Keratinocyte (primary cell): Measurements from ENCODE around the gene ANKS1B. TPM values are rescaled to one million over a fixed set of nuclear protein-coding genes. Genes with fewer than 3 reads are reported as not detected.

Experiments
- DNase-seq: peaks from one replicate; pipeline ENCODE4 v3.0.0-alpha.2; 2011; ENCODE audit warnings: low read depth, missing footprints, low spot score
- FAIRE-seq: peaks from 2 replicates; lab custom pipeline; 2011; peaks lifted over from hg19 to GRCh38; lab: Jason Lieb, UNC
- H2AFZ ChIP-seq: 2 replicates; pipeline ENCODE4 v1.6.0; 2012; ENCODE audit warnings: low read length, control low read depth, inconsistent platforms; ENCODE audit not compliant: control insufficient read depth
- H3K27ac ChIP-seq: 2 replicates; pipeline ENCODE4 v1.5.1; 2011; ENCODE audit warnings: low read length; ENCODE audit not compliant: control insufficient read depth, insufficient read depth
- H3K27me3 ChIP-seq: 3 replicates; pipeline ENCODE4 v1.6.0; 2011; ENCODE audit warnings: low read length; ENCODE audit not compliant: control insufficient read depth, insufficient read depth; ENCODE audit errors: extremely low read depth
- H3K36me3 ChIP-seq, 2 experiments: 2 replicates in 1 of 2; 3 replicates in 1 of 2; pipeline ENCODE4 v1.5.1; 2011; ENCODE audit warnings: low read length in 2 of 2, mild to moderate bottlenecking in 1 of 2; ENCODE audit not compliant: control insufficient read depth in 2 of 2, insufficient read depth in 2 of 2; ENCODE audit errors: extremely low read depth in 1 of 2
- H3K4me1 ChIP-seq: 3 replicates; pipeline ENCODE4 v1.5.1; 2011; ENCODE audit warnings: low read length; ENCODE audit not compliant: control insufficient read depth, insufficient read depth; ENCODE audit errors: extremely low read depth
- H3K4me2 ChIP-seq: 3 replicates; pipeline ENCODE4 v1.6.0; 2011; ENCODE audit warnings: low read depth, low read length; ENCODE audit not compliant: control insufficient read depth, insufficient read depth; ENCODE audit errors: extremely low read depth
- H3K4me3 ChIP-seq, 3 experiments: fragments of 200-600 bp in 1 of 3; sonication (generic) in 1 of 3; 2 replicates in 2 of 3; 3 replicates in 1 of 3; pipeline ENCODE4 v1.5.1; 2011 to 2016; ENCODE audit warnings: low read length in 3 of 3, mild to moderate bottlenecking in 3 of 3, control low read depth in 2 of 3, inconsistent platforms in 1 of 3, low read depth in 1 of 3, mixed read lengths in 1 of 3, mixed run types in 1 of 3, moderate library complexity in 1 of 3; ENCODE audit not compliant: control insufficient read depth in 2 of 3, insufficient read depth in 2 of 3; ENCODE audit errors: extremely low read depth in 1 of 3
- H3K79me2 ChIP-seq: 2 replicates; pipeline ENCODE4 v1.6.0; 2012; ENCODE audit warnings: low read length; ENCODE audit not compliant: control insufficient read depth, insufficient read depth
- H3K9ac ChIP-seq: 3 replicates; pipeline ENCODE4 v1.6.0; 2011; ENCODE audit warnings: low read length; ENCODE audit not compliant: control insufficient read depth, insufficient read depth; ENCODE audit errors: extremely low read depth
- H3K9me1 ChIP-seq: 3 replicates; pipeline ENCODE4 v1.6.0; 2011; ENCODE audit warnings: low read length; ENCODE audit not compliant: control insufficient read depth, insufficient read depth; ENCODE audit errors: extremely low read depth
- H3K9me3 ChIP-seq: 2 replicates; pipeline ENCODE4 v1.5.1; 2012; ENCODE audit warnings: low read depth, low read length; ENCODE audit not compliant: control insufficient read depth
- H4K20me1 ChIP-seq: 3 replicates; pipeline ENCODE4 v1.6.0; 2011; ENCODE audit warnings: low read length; ENCODE audit not compliant: control insufficient read depth, insufficient read depth; ENCODE audit errors: extremely low read depth
- EZH2 ChIP-seq: IDR thresholded peaks from one replicate; pipeline ENCODE4 v1.6.1; 2012; ENCODE audit warnings: inconsistent platforms, mild to moderate bottlenecking, low read length, moderate library complexity
- dilution Hi-C: fragments of 300-500 bp; cut with MboI; formaldehyde crosslinking; loops from one replicate; pipeline ENCODE4 v1.7.0; 2020; ENCODE audit warnings: low sequenced_read_pairs; ENCODE audit not compliant: extremely low pct_ligation_motif_present
- polyA plus RNA-seq, 5 experiments: library from polyadenylated mRNA; depleted of rRNA in 3 of 5; stranded (reverse) in 3 of 5; stranded (forward) in 1 of 5; unstranded in 1 of 5; fragments of >200 nt; gene quantifications; 1 replicate in 1 of 5; 2 replicates in 3 of 5; 3 replicates in 1 of 5; pipeline versions ENCODE4 v1.2.1 to v1.2.3, GENCODE V29; 2011 to 2012; ENCODE audit warnings: missing spikeins in 2 of 5, low read depth in 1 of 5, low replicate concordance in 1 of 5
- TF ChIP-seq, protein P1 (sequence below), 3 experiments: IDR thresholded peaks in 1 of 3; conservative IDR thresholded peaks in 1 of 3; optimal IDR thresholded peaks in 1 of 3; 2 replicates in 2 of 3; 3 replicates in 1 of 3; pipeline versions ENCODE3 to v1.5.1; 2011; ENCODE audit warnings: low read length in 3 of 3, mild to moderate bottlenecking in 3 of 3, moderate library complexity in 2 of 3, control low read depth in 1 of 3, inconsistent platforms in 1 of 3; ENCODE audit not compliant: insufficient read depth in 2 of 3; ENCODE audit errors: extremely low read depth in 1 of 3

Gene ANKS1B
- polyA plus RNA-seq, 1 donor (not counting 4 experiments of a cell fraction or from before 2014, with no cell fraction given): not detected

DNA sequence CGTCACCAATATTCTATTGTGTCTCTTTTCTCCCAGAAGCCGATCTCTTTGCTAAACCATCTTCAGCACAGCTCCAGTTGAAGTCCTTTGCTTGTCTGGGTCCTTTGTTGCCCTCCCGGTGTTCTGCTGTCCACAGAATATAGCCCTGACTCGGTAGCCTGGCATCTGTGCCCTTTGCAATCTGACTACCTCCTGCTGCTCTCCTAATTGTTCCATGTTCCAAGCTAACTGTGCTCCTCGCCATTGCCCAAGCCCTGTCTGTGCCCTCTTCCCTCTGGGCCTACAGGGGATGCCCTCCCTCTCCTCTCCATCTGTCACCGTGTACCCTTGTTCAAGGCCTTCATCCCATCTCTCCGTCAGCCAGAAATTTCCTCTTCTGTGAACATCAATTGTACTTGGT, 1033.3 kb downstream of the ANKS1B start:
- Histone ChIP-seq H3K36me3 (no peaks in the 10 kb centered on the region), H3K79me2 (no peaks in the 10 kb centered on the region), H4K20me1 (no peaks in the 10 kb centered on the region), H3K4me1 (no peaks in the 10 kb centered on the region), H3K9me3 (no peaks in the 10 kb centered on the region), H3K27me3 (no peaks in the 10 kb centered on the region), H3K9ac (no peak overlapping the region), H3K4me3 (no peak overlapping the region), H3K27ac (no peak overlapping the region), H3K9me1 (no peaks in the 10 kb centered on the region), H2AFZ (no peak overlapping the region), H3K4me2 (no peak overlapping the region)
- dilution Hi-C loops: no loop called here
- TF ChIP-seq, protein P1, sequence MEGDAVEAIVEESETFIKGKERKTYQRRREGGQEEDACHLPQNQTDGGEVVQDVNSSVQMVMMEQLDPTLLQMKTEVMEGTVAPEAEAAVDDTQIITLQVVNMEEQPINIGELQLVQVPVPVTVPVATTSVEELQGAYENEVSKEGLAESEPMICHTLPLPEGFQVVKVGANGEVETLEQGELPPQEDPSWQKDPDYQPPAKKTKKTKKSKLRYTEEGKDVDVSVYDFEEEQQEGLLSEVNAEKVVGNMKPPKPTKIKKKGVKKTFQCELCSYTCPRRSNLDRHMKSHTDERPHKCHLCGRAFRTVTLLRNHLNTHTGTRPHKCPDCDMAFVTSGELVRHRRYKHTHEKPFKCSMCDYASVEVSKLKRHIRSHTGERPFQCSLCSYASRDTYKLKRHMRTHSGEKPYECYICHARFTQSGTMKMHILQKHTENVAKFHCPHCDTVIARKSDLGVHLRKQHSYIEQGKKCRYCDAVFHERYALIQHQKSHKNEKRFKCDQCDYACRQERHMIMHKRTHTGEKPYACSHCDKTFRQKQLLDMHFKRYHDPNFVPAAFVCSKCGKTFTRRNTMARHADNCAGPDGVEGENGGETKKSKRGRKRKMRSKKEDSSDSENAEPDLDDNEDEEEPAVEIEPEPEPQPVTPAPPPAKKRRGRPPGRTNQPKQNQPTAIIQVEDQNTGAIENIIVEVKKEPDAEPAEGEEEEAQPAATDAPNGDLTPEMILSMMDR (optimal IDR thresholded peaks at IDR 0.05 in 1 of 3, IDR thresholded peaks at IDR 0.05 in 1 of 3, conservative IDR thresholded peaks at IDR 0.05 in 1 of 3; ENCODE audit: extremely low read depth in 1 of 3, insufficient read depth in 2 of 3, low read length in 3 of 3): no peak
- TF ChIP-seq EZH2: no peak
- FAIRE-seq (no peak), DNase-seq (no peak)

DNA sequence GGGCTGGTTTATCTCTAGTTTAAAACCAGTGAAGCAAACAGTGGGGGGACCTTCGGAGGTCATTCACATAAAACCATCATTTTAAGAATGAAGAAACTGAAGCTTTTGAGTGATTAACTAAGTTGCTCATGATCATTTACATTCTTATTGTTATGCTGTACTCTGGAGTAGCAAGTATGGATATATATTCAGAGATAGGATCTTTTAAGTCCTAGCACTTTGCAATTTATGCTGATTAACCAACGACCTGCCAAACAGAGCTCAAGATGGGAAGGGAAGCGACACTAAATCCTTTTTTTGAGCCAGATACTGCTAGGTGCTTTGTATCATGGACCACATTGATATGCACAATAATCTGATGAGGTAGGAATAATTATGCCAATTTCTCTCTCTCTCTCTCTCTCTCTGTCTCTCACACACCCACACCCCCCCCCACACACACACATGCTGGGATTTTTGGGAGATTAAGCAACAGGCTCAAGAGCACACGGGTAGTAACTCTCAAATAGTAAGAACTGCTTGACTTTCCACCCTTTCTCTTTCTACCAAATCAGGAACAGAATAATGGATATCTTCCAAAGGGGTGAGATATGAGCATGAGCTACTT, 1036.3 kb downstream of the ANKS1B start:
- no peak overlapping the region for H3K4me2 ChIP-seq
- H3K27me3 ChIP-seq: no peaks in the 10 kb centered on the region
- FAIRE-seq (no peak), DNase-seq (no peak)
- H3K36me3 ChIP-seq: no peaks in the 10 kb centered on the region
- no peak overlapping the region for H3K27ac ChIP-seq
- H3K9me3 ChIP-seq: no peaks in the 10 kb centered on the region
- H3K4me1 ChIP-seq: no peaks in the 10 kb centered on the region
- no peak overlapping the region for H3K9ac ChIP-seq
- H3K79me2 ChIP-seq: no peaks in the 10 kb centered on the region
- H3K4me3 ChIP-seq: no peak overlapping the region
- dilution Hi-C loops: no loop called here
- H3K9me1 ChIP-seq: no peaks in the 10 kb centered on the region
- no peak overlapping the region for H2AFZ ChIP-seq
- TF ChIP-seq EZH2: no peak
- TF ChIP-seq, protein P1 (optimal IDR thresholded peaks at IDR 0.05 in 1 of 3, IDR thresholded peaks at IDR 0.05 in 1 of 3, conservative IDR thresholded peaks at IDR 0.05 in 1 of 3; ENCODE audit: extremely low read depth in 1 of 3, insufficient read depth in 2 of 3, low read length in 3 of 3): no peak
- H4K20me1 ChIP-seq: no peaks in the 10 kb centered on the region
